B cell (primary cell): ENCODE measurements around the gene IL19. TPM values are rescaled to one million over a fixed set of nuclear protein-coding genes. Genes with fewer than 3 reads are reported as not detected.

Experiments used
- ATAC-seq: fragments of 200-7000 bp; cut with Tn5 transposase; one replicate; pipeline ENCODE4 v1.10.0; 2021; ENCODE audit warnings: low read depth, mild to moderate bottlenecking, moderate number of reproducible peaks, moderate library complexity
- CTCF ChIA-PET: fragments of 350-600 bp; sonication (Branson Sonifier 250); formaldehyde crosslinking; loops from one replicate; lab custom pipeline; 2021; ENCODE audit warnings: antibody characterized with exemption, inconsistent platforms; lab: Charles Lee
- POLR2A ChIA-PET: fragments of 350-600 bp; sonication (Branson Sonifier 250); formaldehyde crosslinking; loops from one replicate; lab custom pipeline; 2021; ENCODE audit warnings: antibody characterized with exemption; lab: Charles Lee
- DNase-seq: peaks from one replicate; pipeline ENCODE4 v3.0.0; 2013
- H2AFZ ChIP-seq: 2 replicates; pipeline ENCODE4 v1.6.1; 2012; ENCODE audit warnings: mild to moderate bottlenecking, low read depth, low read length; ENCODE audit not compliant: insufficient read depth, poor library complexity, severe bottlenecking
- H3K27ac ChIP-seq, 2 donors: 1 replicate in 1 of 2; 2 replicates in 1 of 2; pipeline ENCODE4 v1.5.1; 2012 to 2013; ENCODE audit warnings: low read length in 2 of 2, mild to moderate bottlenecking in 2 of 2, moderate library complexity in 1 of 2
- H3K27me3 ChIP-seq, 4 experiments: fragments of 200-600 bp in 1 of 4; sonication (generic) in 1 of 4; replicated peaks in 1 of 4; 1 replicate in 2 of 4; 2 replicates in 2 of 4; pipeline versions ENCODE4 v1.6.1 to v1.7.0; 2013 to 2016; ENCODE audit warnings: low read length in 3 of 4, mild to moderate bottlenecking in 2 of 4, mixed read lengths in 1 of 4, moderate library complexity in 1 of 4; ENCODE audit not compliant: insufficient read depth in 4 of 4, control insufficient read depth in 3 of 4; ENCODE audit errors: control extremely low read depth in 1 of 4
- H3K36me3 ChIP-seq, 2 experiments: replicated peaks in 1 of 2; 1 replicate in 1 of 2; 2 replicates in 1 of 2; pipeline versions ENCODE4 v1.6.1 to v1.7.1; 2013; ENCODE audit warnings: low read length in 1 of 2; ENCODE audit not compliant: insufficient read depth in 2 of 2, control insufficient read depth in 1 of 2; ENCODE audit errors: control extremely low read depth in 1 of 2, extremely low read depth in 1 of 2
- H3K4me1 ChIP-seq, 2 donors: fragments of 200-600 bp in 1 of 2; sonication (generic) in 1 of 2; 1 replicate in 1 of 2; 2 replicates in 1 of 2; pipeline versions ENCODE4 v1.5.1 to v1.6.1; 2013 to 2017; ENCODE audit warnings: low read length in 2 of 2; ENCODE audit not compliant: control insufficient read depth in 2 of 2, insufficient read depth in 2 of 2
- H3K4me2 ChIP-seq: replicated peaks from 2 replicates; pipeline ENCODE3; 2012; ENCODE audit warnings: mild to moderate bottlenecking, low read depth, low read length; ENCODE audit not compliant: poor library complexity, severe bottlenecking
- H3K4me3 ChIP-seq, 5 experiments: fragments of 200-600 bp in 1 of 5; sonication (generic) in 1 of 5; 1 replicate in 3 of 5; 2 replicates in 2 of 5; pipeline versions ENCODE4 v1.5.1 to v1.7.0; 2011 to 2016; ENCODE audit warnings: low read length in 4 of 5, mild to moderate bottlenecking in 4 of 5, low read depth in 2 of 5, control low read depth in 1 of 5, moderate library complexity in 1 of 5; ENCODE audit not compliant: insufficient read depth in 1 of 5; ENCODE audit errors: control extremely low read depth in 1 of 5, extremely low read depth in 1 of 5
- H3K79me2 ChIP-seq: fragments of 200-600 bp; sonication (generic); one replicate; pipeline ENCODE4 v1.6.0; 2016; ENCODE audit warnings: low read length; ENCODE audit not compliant: control insufficient read depth, insufficient read depth
- H3K9ac ChIP-seq: fragments of 200-600 bp; sonication (generic); 2 replicates; pipeline ENCODE4 v1.6.1; 2017; ENCODE audit warnings: mild to moderate bottlenecking, low read length, moderate library complexity
- H3K9me3 ChIP-seq, 3 donors: one replicate each; pipeline versions ENCODE4 v1.6.1 to v1.7.1; 2013; ENCODE audit warnings: low read length in 2 of 3; ENCODE audit not compliant: control insufficient read depth in 2 of 3, insufficient read depth in 1 of 3; ENCODE audit errors: control extremely low read depth in 1 of 3
- H4K20me1 ChIP-seq: 2 replicates; pipeline ENCODE4 v1.6.0; 2012; ENCODE audit warnings: mild to moderate bottlenecking, low read length; ENCODE audit not compliant: insufficient read depth, control insufficient read depth, poor library complexity, severe bottlenecking
- H3K27ac Mint-ChIP-seq: one replicate; pipeline ENCODE4 v1.8.0; 2021; ENCODE audit warnings: mixed read lengths
- H3K27me3 Mint-ChIP-seq: one replicate; pipeline ENCODE4 v1.8.0; 2021; ENCODE audit warnings: mixed read lengths
- H3K4me1 Mint-ChIP-seq: one replicate; pipeline ENCODE4 v1.8.0; 2021; ENCODE audit warnings: mixed read lengths
- H3K4me3 Mint-ChIP-seq: one replicate; pipeline ENCODE4 v1.8.0; 2021; ENCODE audit warnings: mixed read lengths
- H3K9me3 Mint-ChIP-seq: one replicate; pipeline ENCODE4 v1.8.0; 2022; ENCODE audit warnings: mixed read lengths; ENCODE audit not compliant: insufficient read depth
- EZH2 ChIP-seq: IDR thresholded peaks from 2 replicates; pipeline ENCODE4 v1.6.1; 2012; ENCODE audit warnings: borderline replicate concordance, low read depth, mild to moderate bottlenecking, moderate library complexity, low read length; ENCODE audit not compliant: insufficient read depth, poor library complexity, severe bottlenecking
- WGBS: methylation state at CpG from one replicate; pipeline ENCODE4 v1.1.5; 2013; ENCODE audit warnings: missing lambda C conversion rate; ENCODE audit not compliant: insufficient coverage; 5-methylcytosine and 5-hydroxymethylcytosine counted together
- intact Hi-C: fragments of 100-400 bp; cut with micrococcal nuclease; formaldehyde crosslinking; loops from one replicate; pipeline ENCODE4 v1.10.0; 2022
- polyA plus RNA-seq: library from polyadenylated mRNA; depleted of rRNA; stranded (reverse); fragments of >200 nt; gene quantifications from 2 replicates; pipeline ENCODE4 v1.2.3, GENCODE V29; 2012
- total RNA-seq, 2 donors: library from RNA; stranded (reverse); fragments of 120-200 nt in 1 of 2; gene quantifications; 1 replicate in 1 of 2; 2 replicates in 1 of 2; pipeline versions ENCODE4 v1.2.3 to v1.2.4, GENCODE V29; 2013 to 2022
- TF ChIP-seq, protein P1 (sequence below): fragments of 200-600 bp; IDR thresholded peaks from one replicate; pipeline ENCODE4 v1.8.0; 2022; ENCODE audit warnings: antibody characterized with exemption, mild to moderate bottlenecking

The IL19 gene
- total and polyA plus RNA-seq, 2 donors (not counting 1 experiment from before 2014, with no cell fraction given): 0.27 TPM; not detected in 1

DNA sequence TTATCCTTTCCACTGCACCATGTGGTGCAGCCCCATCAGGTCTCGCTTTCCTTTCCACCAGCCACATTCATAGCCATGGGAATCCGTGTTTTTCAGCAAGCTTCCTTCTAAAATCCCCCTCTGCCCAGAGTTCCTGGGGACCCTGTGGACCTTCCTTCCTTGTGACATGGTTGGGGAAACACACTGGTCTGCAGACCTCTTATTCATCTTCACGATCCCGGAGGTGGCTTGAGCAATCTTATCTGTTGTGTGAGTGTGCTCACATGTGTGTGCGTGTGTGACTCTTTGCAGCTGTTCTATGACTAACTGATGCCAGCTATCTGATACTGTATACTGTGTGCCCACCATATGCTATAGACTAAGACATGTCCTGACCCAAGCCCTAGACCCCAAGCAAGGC lies 17.3 kb downstream of the IL19 start:
- no peaks in the 10 kb centered on the region for H3K9me3 Mint-ChIP-seq
- ChIA-PET POLR2A (no interaction called here), CTCF (interaction anchor here (1.6 to 3.8 kb wide), 4 partner anchors 16 to 124 kb away, joined by 3 to 36 read pairs (median 8); no protein-coding TSS in a partner anchor)
- Histone ChIP-seq H4K20me1 (no peaks in the 10 kb centered on the region), H3K9me3 (no peaks in the 10 kb centered on the region), H3K4me1 (peaks cover 40 to 47% of the 10 kb centered on the region in 2 donors), H2AFZ (no peak overlapping the region), H3K27me3 (peaks cover 0 to 4% (median 0%) of the 10 kb centered on the region in 4 experiments), H3K36me3 (no peaks in the 10 kb centered on the region), H3K27ac (no peak overlapping the region), H3K4me2 (no peak overlapping the region), H3K4me3 (no peak overlapping the region), H3K9ac (no peak overlapping the region), H3K79me2 (no peaks in the 10 kb centered on the region)
- no peak overlapping the region for H3K27ac Mint-ChIP-seq
- H3K4me1 Mint-ChIP-seq: peaks cover 77% of the 10 kb centered on the region
- H3K4me3 Mint-ChIP-seq: no peak overlapping the region
- intact Hi-C loops: no loop called here
- no peak for ATAC-seq
- H3K27me3 Mint-ChIP-seq: no peaks in the 10 kb centered on the region
- TF ChIP-seq, protein P1, sequence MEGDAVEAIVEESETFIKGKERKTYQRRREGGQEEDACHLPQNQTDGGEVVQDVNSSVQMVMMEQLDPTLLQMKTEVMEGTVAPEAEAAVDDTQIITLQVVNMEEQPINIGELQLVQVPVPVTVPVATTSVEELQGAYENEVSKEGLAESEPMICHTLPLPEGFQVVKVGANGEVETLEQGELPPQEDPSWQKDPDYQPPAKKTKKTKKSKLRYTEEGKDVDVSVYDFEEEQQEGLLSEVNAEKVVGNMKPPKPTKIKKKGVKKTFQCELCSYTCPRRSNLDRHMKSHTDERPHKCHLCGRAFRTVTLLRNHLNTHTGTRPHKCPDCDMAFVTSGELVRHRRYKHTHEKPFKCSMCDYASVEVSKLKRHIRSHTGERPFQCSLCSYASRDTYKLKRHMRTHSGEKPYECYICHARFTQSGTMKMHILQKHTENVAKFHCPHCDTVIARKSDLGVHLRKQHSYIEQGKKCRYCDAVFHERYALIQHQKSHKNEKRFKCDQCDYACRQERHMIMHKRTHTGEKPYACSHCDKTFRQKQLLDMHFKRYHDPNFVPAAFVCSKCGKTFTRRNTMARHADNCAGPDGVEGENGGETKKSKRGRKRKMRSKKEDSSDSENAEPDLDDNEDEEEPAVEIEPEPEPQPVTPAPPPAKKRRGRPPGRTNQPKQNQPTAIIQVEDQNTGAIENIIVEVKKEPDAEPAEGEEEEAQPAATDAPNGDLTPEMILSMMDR: no peak
- no peak for TF ChIP-seq EZH2
- no peak for DNase-seq
- 100% methylated on average over 4 of the region's 5 CpGs for WGBS

DNA sequence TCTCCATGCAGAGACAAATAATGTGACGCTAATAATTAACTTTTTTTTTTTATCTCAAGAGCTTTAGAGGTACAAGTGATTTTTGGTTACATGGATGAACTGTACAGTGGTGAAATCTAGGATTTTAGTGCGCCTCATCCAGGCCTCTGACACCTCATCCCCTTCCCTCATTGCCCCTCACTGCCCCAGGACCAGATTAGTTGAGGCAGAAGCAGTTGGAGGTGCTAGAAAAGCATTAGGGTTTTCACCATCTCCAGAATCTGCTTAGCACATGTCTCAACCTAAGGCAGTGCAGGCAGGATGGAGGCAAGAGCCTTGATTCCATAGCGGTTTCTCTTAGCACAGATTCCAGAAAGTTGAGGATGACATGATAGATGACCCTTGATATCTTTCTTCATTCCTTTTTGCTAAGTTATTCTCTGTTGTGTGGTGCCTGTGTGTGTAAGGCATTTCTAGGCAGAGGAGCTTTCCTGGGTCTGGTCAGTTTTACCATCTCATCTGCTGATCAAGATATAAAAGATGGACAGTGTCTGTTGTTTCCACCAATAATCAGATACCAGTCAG lies 18.0 kb downstream of the IL19 start:
- WGBS: no CpG with 5 or more reads among the region's 3 CpGs
- Mint-ChIP-seq H3K4me3 (no peak overlapping the region), H3K27me3 (no peaks in the 10 kb centered on the region), H3K27ac (no peak overlapping the region), H3K9me3 (no peaks in the 10 kb centered on the region), H3K4me1 (peaks cover 78% of the 10 kb centered on the region)
- CTCF ChIA-PET: interaction anchor here (0.6 to 3.8 kb wide), 4 partner anchors 15 to 125 kb away, joined by 3 to 36 read pairs (median 6); no protein-coding TSS in a partner anchor
- intact Hi-C loops: no loop called here
- H3K4me2 ChIP-seq: no peak overlapping the region
- ATAC-seq (no peak), DNase-seq (no peak)
- H3K27me3 ChIP-seq: peaks cover 0 to 4% (median 0%) of the 10 kb centered on the region in 4 experiments
- H3K36me3 ChIP-seq: no peaks in the 10 kb centered on the region
- no peaks in the 10 kb centered on the region for H4K20me1 ChIP-seq
- no peaks in the 10 kb centered on the region for H3K9me3 ChIP-seq
- H3K4me1 ChIP-seq: peaks cover 37 to 46% of the 10 kb centered on the region in 2 donors
- H2AFZ ChIP-seq: no peak overlapping the region
- TF ChIP-seq EZH2: no peak
- TF ChIP-seq, protein P1: no peak
- H3K79me2 ChIP-seq: no peaks in the 10 kb centered on the region
- no peak overlapping the region for H3K9ac ChIP-seq
- POLR2A ChIA-PET: no interaction called here
- no peak overlapping the region for H3K27ac ChIP-seq
- no peak overlapping the region for H3K4me3 ChIP-seq
